ENCODE data around the gene PTPRD. TPM values are rescaled to one million over a fixed set of nuclear protein-coding genes. Genes with fewer than 3 reads are reported as not detected.

Gene PTPRD
- total RNA-seq, 1 experiment from 2014 or later, result 32.5 TPM

GRCh38 chr9:9521033-9521779 is 1091.6 kb downstream of the PTPRD start:
- no peak overlapping the region for H4K8ac ChIP-seq (replicated peaks; ENCODE audit: insufficient read length, low read depth, low read length)
- H2BK12ac ChIP-seq (ENCODE audit: insufficient read length, low read depth, low read length), result no peak overlapping the region
- H3K23me2 ChIP-seq (ENCODE audit: insufficient read length, low read depth, low read length, poor library complexity, severe bottlenecking), result no peaks in the 10 kb centered on the region
- H3K27ac ChIP-seq (ENCODE audit: insufficient read length, low read depth, low read length), result no peak overlapping the region
- H2BK120ac ChIP-seq (ENCODE audit: low read depth, low read length, poor library complexity, severe bottlenecking), result no peak overlapping the region
- H3K9ac ChIP-seq (ENCODE audit: extremely low read depth, insufficient read length, low read length), result no peak overlapping the region
- H3K4ac ChIP-seq (ENCODE audit: low read depth, low read length), result no peak overlapping the region
- H2BK20ac ChIP-seq (ENCODE audit: low read depth, low read length, poor library complexity, severe bottlenecking), result no peak overlapping the region
- H2BK15ac ChIP-seq (ENCODE audit: low read depth, low read length), result no peak overlapping the region
- no peak overlapping the region for H3K4me2 ChIP-seq (ENCODE audit: insufficient read depth, insufficient read length, low read length)
- H3K4me1 Mint-ChIP-seq, result peaks cover 33 to 46% of the 10 kb centered on the region in 2 experiments
- no peak overlapping the region for H3K18ac ChIP-seq (ENCODE audit: insufficient read length, low read depth, low read length)
- no peak overlapping the region for H3K4me3 Mint-ChIP-seq
- H2AFZ ChIP-seq (ENCODE audit: low read length), result peak overlapping the region; percentile 45
- TF ChIP-seq CTCF (conservative IDR thresholded peaks at IDR 0.05), result no peak
- H3T11ph ChIP-seq (ENCODE audit: low read length), result no peak overlapping the region
- DNase-seq, result no peak
- H4K20me1 ChIP-seq (ENCODE audit: control insufficient read depth, insufficient read depth, insufficient read length), result no peaks in the 10 kb centered on the region
- no peaks in the 10 kb centered on the region for H3K79me2 ChIP-seq (ENCODE audit: insufficient read depth, low read length)
- H3K4me1 ChIP-seq (ENCODE audit: insufficient read depth, low read length), result peaks cover 5% of the 10 kb centered on the region; the same call in 1 of the 2 replicates
- H4K5ac ChIP-seq (ENCODE audit: insufficient read length, low read depth, low read length), result no peak overlapping the region
- H3K27ac Mint-ChIP-seq, result peak overlapping the region; percentile 89 to 96 (median 93)
- WGBS (ENCODE audit: extremely low coverage, insufficient read length, low lambda C conversion rate), result no CpG with 5 or more reads among the region's 5 CpGs
- H3K27me3 Mint-ChIP-seq (ENCODE audit: low read depth), result no peaks in the 10 kb centered on the region
- H3K9me3 Mint-ChIP-seq, result peaks cover 3% of the 10 kb centered on the region in 2 experiments; a peak in 2 of 5 replicates
- no peak overlapping the region for H2BK5ac ChIP-seq (ENCODE audit: insufficient read length, low read length)
- H3K27me3 ChIP-seq (ENCODE audit: insufficient read depth, low read length), result no peaks in the 10 kb centered on the region
- no peak overlapping the region for H3K56ac ChIP-seq (ENCODE audit: insufficient read length, low read depth, low read length)
- no peaks in the 10 kb centered on the region for H3K9me3 ChIP-seq (ENCODE audit: control insufficient read depth, low read depth, low read length)
- H3K14ac ChIP-seq (ENCODE audit: insufficient read depth, low read length), result no peak overlapping the region
- H3K36me3 Mint-ChIP-seq (ENCODE audit: insufficient read depth in 1 of 3, low read depth in 3 of 3), result no peaks in the 10 kb centered on the region; a peak in 1 of 7 replicates
- no peak overlapping the region for H3K23ac ChIP-seq (ENCODE audit: insufficient read length, low read depth, low read length)
- H4K91ac ChIP-seq (ENCODE audit: insufficient read length, low read depth, low read length), result no peak overlapping the region
- H2AK5ac ChIP-seq (ENCODE audit: insufficient read length, low read length), result no peak overlapping the region
- H3K79me1 ChIP-seq (ENCODE audit: insufficient read depth, low read depth, low read length, poor library complexity, severe bottlenecking), result no peaks in the 10 kb centered on the region

All from H9 (cell line).